Stimulated activated CD8-positive, alpha-beta memory T cell treated with anti-CD3 and anti-CD28 coated beads, Interleukin-12 subunit alpha, Interleukin-12 subunit beta, amount 100 ng/mL, for 24 hours (primary cell): ENCODE data around the gene SPAG16.
"Not testable (repeated sequence)": the region's sequence is repeated elsewhere in the genome, so short reads cannot be mapped to it uniquely, and the experiment has no call there.

ENCODE experiments used
- DNase-seq: peaks from one replicate; pipeline ENCODE4 v3.0.0-alpha.2; 2020; ENCODE audit errors: extremely low read depth

The SPAG16 gene

GRCh38 chr2:213998976-213999375, 714.7 kb downstream of the SPAG16 start:
- not testable (repeated sequence) for DNase-seq

- DNase-seq, result no peak
Observed at GRCh38 chr2:214004463-214004862, 720.2 kb downstream of the SPAG16 start.

GRCh38 chr2:214005337-214005736, 721.1 kb downstream of the SPAG16 start:
- no peak for DNase-seq

- DNase-seq, result no peak
Observed at GRCh38 chr2:214006601-214007000, 722.3 kb downstream of the SPAG16 start.

- no peak for DNase-seq
Observed at GRCh38 chr2:214011676-214012075, 727.4 kb downstream of the SPAG16 start.

GRCh38 chr2:214014551-214015220, 730.4 kb downstream of the SPAG16 start:
- DNase-seq, result no peak

GRCh38 chr2:214019229-214019972, 735.1 kb downstream of the SPAG16 start:
- DNase-seq, result no peak

- DNase-seq, result no peak
Observed at GRCh38 chr2:214019973-214020345, 735.7 kb downstream of the SPAG16 start.

GRCh38 chr2:214029190-214029589, 744.9 kb downstream of the SPAG16 start:
- no peak for DNase-seq

- no peak for DNase-seq
Observed at GRCh38 chr2:214031566-214031965, 747.3 kb downstream of the SPAG16 start.

GRCh38 chr2:214034417-214034816, 750.2 kb downstream of the SPAG16 start:
- DNase-seq, result no peak

GRCh38 chr2:214035091-214035852, 751.0 kb downstream of the SPAG16 start:
- DNase-seq, result no peak

GRCh38 chr2:214035921-214036320, 751.7 kb downstream of the SPAG16 start:
- DNase-seq, result no peak

- DNase-seq, result no peak
Observed at GRCh38 chr2:214038186-214038585, 753.9 kb downstream of the SPAG16 start.

GRCh38 chr2:214050731-214051130, 766.5 kb downstream of the SPAG16 start:
- no peak for DNase-seq

- DNase-seq, result no peak
Observed at GRCh38 chr2:214051585-214051984, 767.3 kb downstream of the SPAG16 start.

GRCh38 chr2:214052235-214052634, 768.0 kb downstream of the SPAG16 start:
- no peak for DNase-seq

GRCh38 chr2:214057986-214058385, 773.7 kb downstream of the SPAG16 start:
- no peak for DNase-seq

GRCh38 chr2:214062279-214062678, 778.0 kb downstream of the SPAG16 start:
- not testable (repeated sequence) for DNase-seq

- no peak for DNase-seq
Observed at GRCh38 chr2:214064471-214064870, 780.2 kb downstream of the SPAG16 start.

- DNase-seq, result no peak
Observed at GRCh38 chr2:214066862-214067261, 782.6 kb downstream of the SPAG16 start.

GRCh38 chr2:214069254-214069653, 785.0 kb downstream of the SPAG16 start:
- no peak for DNase-seq

GRCh38 chr2:214075456-214075855, 791.2 kb downstream of the SPAG16 start:
- DNase-seq, result no peak
